GM18517 (cell line): ENCODE data around the gene UPF2.

Experiments
- ATAC-seq: cut with Tn5 transposase; IDR thresholded peaks from one replicate; pipeline ENCODE4 v1.9.1; 2021; ENCODE audit warnings: mild to moderate bottlenecking, moderate library complexity; ENCODE audit not compliant: unreplicated experiment

The UPF2 gene

DNA sequence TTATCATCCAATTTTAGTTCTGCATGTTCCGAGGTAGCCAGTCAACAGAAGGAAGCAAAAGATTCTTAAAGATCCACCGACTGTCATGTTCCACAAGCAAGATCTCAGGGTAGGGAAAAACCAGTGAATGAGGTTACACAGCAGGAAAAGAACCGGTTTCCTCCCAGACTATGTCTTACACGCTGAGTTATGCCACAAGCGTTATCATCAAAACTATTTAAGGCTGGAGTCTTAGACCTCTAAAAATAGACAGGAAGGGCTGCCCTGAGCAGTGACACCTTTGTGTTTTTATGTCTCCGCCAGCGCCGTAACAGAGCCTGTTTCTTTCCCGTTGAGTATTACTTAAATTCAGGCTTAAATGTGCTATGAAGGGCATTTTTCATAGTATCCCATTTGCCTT, 171.1 kb downstream of the UPF2 start:
- ATAC-seq: no peak

- ATAC-seq: no peak
These were observed 171.7 kb downstream of the UPF2 start for GRCh38 chr10:11870900-11871400.

DNA sequence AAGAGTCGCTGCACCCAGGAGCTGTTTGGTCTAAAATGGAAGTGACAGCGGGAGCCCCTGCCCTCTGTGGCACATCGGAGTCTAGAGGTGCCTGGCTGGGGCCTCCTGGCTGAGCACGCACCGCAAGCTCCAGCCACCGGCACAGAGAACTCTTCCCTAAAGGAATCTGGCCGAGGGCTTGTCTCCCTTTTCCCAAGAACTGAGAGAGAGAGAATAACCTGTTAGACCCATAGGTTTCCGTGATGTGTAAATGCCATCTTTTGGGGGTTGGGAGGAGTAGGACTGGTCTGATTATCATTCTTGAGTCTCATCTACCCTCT, 172.2 kb downstream of the UPF2 start:
- no peak for ATAC-seq
